MM.1S (cell line): Measurements from ENCODE around the gene CALR3.

ENCODE experiments used
- CTCF ChIP-seq: fragments of 300-600 bp; sonication (generic); IDR thresholded peaks from 2 replicates; pipeline ENCODE4 v1.5.1; 2016; ENCODE audit warnings: antibody characterized with exemption, low read length, mixed read lengths
- EZH2 ChIP-seq: fragments of 300-600 bp; sonication (generic); optimal IDR thresholded peaks from 2 replicates; pipeline ENCODE3; 2017; ENCODE audit warnings: low read depth, mild to moderate bottlenecking, antibody characterized with exemption, low read length, mixed read lengths

- TF ChIP-seq CTCF (no peak), EZH2 (no peak)
These were observed 53.3 kb downstream of the CALR3 start for GRCh38 chr19:16442386-16443276.
